ENCODE data around the gene CD1B.
"Not testable (repeated sequence)": the region's sequence is repeated elsewhere in the genome, so short reads cannot be mapped to it uniquely, and the experiment has no call there.

CD1B gene

GRCh38 chr1:158331481-158332150 is at the start of gene CD1B:
Gene CD1B, minus strand, starts transcription at chr1:158331531. Its CDS starts 108 bp downstream, at chr1:158331423.
- peaks cover 10% of the 10 kb centered on the region for H3K4me1 Mint-ChIP-seq (ENCODE audit: low read depth)

GRCh38 chr1:158374860-158375259 is 43.5 kb upstream of the CD1B start:
- no peaks in the 10 kb centered on the region for H3K9me3 Mint-ChIP-seq (ENCODE audit: low read depth)
- H3K4me3 Mint-ChIP-seq, result no peak overlapping the region
- H3K4me1 Mint-ChIP-seq (ENCODE audit: low read depth), result no peaks in the 10 kb centered on the region
- peaks cover 12% of the 10 kb centered on the region for H3K27me3 Mint-ChIP-seq
- no peak overlapping the region for H3K27ac Mint-ChIP-seq
- peaks cover 3% of the 10 kb centered on the region for H3K36me3 Mint-ChIP-seq

More at GRCh38 chr1:158331481-158332150, at the start of gene CD1B:
- no peaks in the 10 kb centered on the region for H3K36me3 Mint-ChIP-seq
- no peak within 1 kb of the TSS for H3K4me3 Mint-ChIP-seq
- H3K27ac Mint-ChIP-seq, result no peak within 1 kb of the TSS
- no peaks in the 10 kb centered on the region for H3K9me3 Mint-ChIP-seq (ENCODE audit: low read depth)
- H3K27me3 Mint-ChIP-seq, result peaks cover 11% of the 10 kb centered on the region

- H3K4me3 Mint-ChIP-seq; H3K27ac Mint-ChIP-seq; H3K4me1 Mint-ChIP-seq (ENCODE audit: low read depth); H3K36me3 Mint-ChIP-seq; H3K9me3 Mint-ChIP-seq (ENCODE audit: low read depth): not testable (repeated sequence)
- peaks cover 13% of the 10 kb centered on the region for H3K27me3 Mint-ChIP-seq
Observed at GRCh38 chr1:158374101-158374500, 42.8 kb upstream of the CD1B start.

GRCh38 chr1:158371188-158371953 is 40.0 kb upstream of the CD1B start:
- peaks cover 3% of the 10 kb centered on the region for H3K36me3 Mint-ChIP-seq
- no peak overlapping the region for H3K4me3 Mint-ChIP-seq
- H3K27me3 Mint-ChIP-seq, result peaks cover 12% of the 10 kb centered on the region
- no peaks in the 10 kb centered on the region for H3K4me1 Mint-ChIP-seq (ENCODE audit: low read depth)
- H3K27ac Mint-ChIP-seq, result no peak overlapping the region
- H3K9me3 Mint-ChIP-seq (ENCODE audit: low read depth), result peaks cover 2% of the 10 kb centered on the region

- H3K36me3 Mint-ChIP-seq, result peaks cover 3% of the 10 kb centered on the region
- peaks cover 6% of the 10 kb centered on the region for H3K27me3 Mint-ChIP-seq
- H3K4me3 Mint-ChIP-seq, result no peak overlapping the region
- no peaks in the 10 kb centered on the region for H3K4me1 Mint-ChIP-seq (ENCODE audit: low read depth)
- H3K9me3 Mint-ChIP-seq (ENCODE audit: low read depth), result peaks cover 5% of the 10 kb centered on the region
- no peak overlapping the region for H3K27ac Mint-ChIP-seq
Observed at GRCh38 chr1:158366783-158367182, 35.5 kb upstream of the CD1B start.

GRCh38 chr1:158362941-158363340 is 31.6 kb upstream of the CD1B start:
- peaks cover 1% of the 10 kb centered on the region for H3K27me3 Mint-ChIP-seq
- H3K4me3 Mint-ChIP-seq, result no peak overlapping the region
- no peaks in the 10 kb centered on the region for H3K4me1 Mint-ChIP-seq (ENCODE audit: low read depth)
- peaks cover 5% of the 10 kb centered on the region for H3K9me3 Mint-ChIP-seq (ENCODE audit: low read depth)
- no peaks in the 10 kb centered on the region for H3K36me3 Mint-ChIP-seq
- no peak overlapping the region for H3K27ac Mint-ChIP-seq

GRCh38 chr1:158362482-158362881 is 31.2 kb upstream of the CD1B start:
- H3K4me1 Mint-ChIP-seq (ENCODE audit: low read depth), result no peaks in the 10 kb centered on the region
- no peak overlapping the region for H3K27ac Mint-ChIP-seq
- H3K4me3 Mint-ChIP-seq, result no peak overlapping the region
- no peaks in the 10 kb centered on the region for H3K36me3 Mint-ChIP-seq
- H3K9me3 Mint-ChIP-seq (ENCODE audit: low read depth), result peaks cover 5% of the 10 kb centered on the region
- peaks cover 3% of the 10 kb centered on the region for H3K27me3 Mint-ChIP-seq

- no peak overlapping the region for H3K27ac Mint-ChIP-seq
- H3K27me3 Mint-ChIP-seq, result peaks cover 12% of the 10 kb centered on the region
- H3K4me3 Mint-ChIP-seq, result no peak overlapping the region
- no peaks in the 10 kb centered on the region for H3K4me1 Mint-ChIP-seq (ENCODE audit: low read depth)
- H3K9me3 Mint-ChIP-seq (ENCODE audit: low read depth), result no peaks in the 10 kb centered on the region
- H3K36me3 Mint-ChIP-seq, result no peaks in the 10 kb centered on the region
Observed at GRCh38 chr1:158357441-158357840, 26.1 kb upstream of the CD1B start.

GRCh38 chr1:158356616-158357015 is 25.3 kb upstream of the CD1B start:
- H3K27ac Mint-ChIP-seq, result no peak overlapping the region
- H3K9me3 Mint-ChIP-seq (ENCODE audit: low read depth), result no peaks in the 10 kb centered on the region
- H3K4me1 Mint-ChIP-seq (ENCODE audit: low read depth), result no peaks in the 10 kb centered on the region
- H3K36me3 Mint-ChIP-seq, result no peaks in the 10 kb centered on the region
- peaks cover 12% of the 10 kb centered on the region for H3K27me3 Mint-ChIP-seq
- H3K4me3 Mint-ChIP-seq, result no peak overlapping the region

- peaks cover 12% of the 10 kb centered on the region for H3K27me3 Mint-ChIP-seq
- no peak overlapping the region for H3K27ac Mint-ChIP-seq
- no peaks in the 10 kb centered on the region for H3K4me1 Mint-ChIP-seq (ENCODE audit: low read depth)
- H3K9me3 Mint-ChIP-seq (ENCODE audit: low read depth), result no peaks in the 10 kb centered on the region
- H3K36me3 Mint-ChIP-seq, result no peaks in the 10 kb centered on the region
- no peak overlapping the region for H3K4me3 Mint-ChIP-seq
Observed at GRCh38 chr1:158355773-158356285, 24.5 kb upstream of the CD1B start.

- no peaks in the 10 kb centered on the region for H3K36me3 Mint-ChIP-seq
- no peak overlapping the region for H3K27ac Mint-ChIP-seq
- no peaks in the 10 kb centered on the region for H3K4me1 Mint-ChIP-seq (ENCODE audit: low read depth)
- H3K9me3 Mint-ChIP-seq (ENCODE audit: low read depth), result no peaks in the 10 kb centered on the region
- peaks cover 12% of the 10 kb centered on the region for H3K27me3 Mint-ChIP-seq
- H3K4me3 Mint-ChIP-seq, result no peak overlapping the region
Observed at GRCh38 chr1:158354255-158354654, 22.9 kb upstream of the CD1B start.

GRCh38 chr1:158353303-158354075 is 22.2 kb upstream of the CD1B start, which contains the start of gene CD1E:
Gene CD1E, plus strand, starts transcription at chr1:158353894. Its CDS starts 95 bp downstream, at chr1:158353989.
- Mint-ChIP-seq H3K4me1 (ENCODE audit: low read depth) (no peaks in the 10 kb centered on the region), H3K9me3 (ENCODE audit: low read depth) (no peaks in the 10 kb centered on the region), H3K27ac (no peak within 1 kb of the TSS), H3K27me3 (peaks cover 12% of the 10 kb centered on the region), H3K36me3 (no peaks in the 10 kb centered on the region), H3K4me3 (no peak within 1 kb of the TSS)

- H3K9me3 Mint-ChIP-seq (ENCODE audit: low read depth); H3K27ac Mint-ChIP-seq; H3K4me1 Mint-ChIP-seq (ENCODE audit: low read depth); H3K27me3 Mint-ChIP-seq; H3K36me3 Mint-ChIP-seq; H3K4me3 Mint-ChIP-seq: not testable (repeated sequence)
Observed at GRCh38 chr1:158348946-158349345, 17.6 kb upstream of the CD1B start.

- not testable (repeated sequence) for H3K4me1 Mint-ChIP-seq (ENCODE audit: low read depth); H3K36me3 Mint-ChIP-seq; H3K4me3 Mint-ChIP-seq; H3K9me3 Mint-ChIP-seq (ENCODE audit: low read depth); H3K27ac Mint-ChIP-seq
- peaks cover 10% of the 10 kb centered on the region for H3K27me3 Mint-ChIP-seq
Observed at GRCh38 chr1:158336413-158336812, 5.1 kb upstream of the CD1B start.

GRCh38 chr1:158335213-158335532 is 3.8 kb upstream of the CD1B start:
- Mint-ChIP-seq H3K27ac (no peak overlapping the region), H3K4me3 (no peak overlapping the region), H3K27me3 (peaks cover 10% of the 10 kb centered on the region), H3K9me3 (ENCODE audit: low read depth) (no peaks in the 10 kb centered on the region), H3K36me3 (no peaks in the 10 kb centered on the region), H3K4me1 (ENCODE audit: low read depth) (peaks cover 10% of the 10 kb centered on the region)
